HepG2 (cell line): ENCODE measurements around the gene NALCN. TPM values are rescaled to one million over a fixed set of nuclear protein-coding genes. Genes with fewer than 3 reads are reported as not detected.

ENCODE experiments used
- ATAC-seq: fragments of 200-7000 bp; cut with Tn5 transposase; 3 replicates; pipeline ENCODE4 v1.9.1; 2020; ENCODE audit warnings: mild to moderate bottlenecking, moderate library complexity
- BruUV-seq: library from RNA; stranded (reverse); fragments of 400-500 nt; replicated peaks from 2 replicates; lab custom pipeline; 2021; lab: Mats Ljungman, UMichigan
- CTCF ChIA-PET: fragments of 300-600 bp; formaldehyde crosslinking; extraction: SDS; loops from one replicate; lab custom pipeline; 2021; ENCODE audit warnings: low total read pairs, inconsistent platforms, low intra/inter-chr PET ratio; lab: Yijun Ruan, JAX
- POLR2A ChIA-PET: fragments of 350-600 bp; sonication (Branson Sonifier 250); formaldehyde crosslinking; loops from one replicate; lab custom pipeline; 2020; ENCODE audit warnings: antibody characterized with exemption, inconsistent platforms; lab: Yijun Ruan, JAX
- DNase-seq: peaks from one replicate; pipeline ENCODE4 v3.0.0-alpha.2; 2015; ENCODE audit warnings: low spot score
- FAIRE-seq: peaks from 3 replicates; lab custom pipeline; 2011; peaks lifted over from hg19 to GRCh38; lab: Jason Lieb, UNC
- H2AFZ ChIP-seq: one replicate; pipeline ENCODE4 v1.6.1; 2011; ENCODE audit warnings: low read length, inconsistent platforms
- H3K27ac ChIP-seq: fragments of 300-600 bp; 3 replicates; pipeline ENCODE4 v1.8.0; 2011; ENCODE audit warnings: mixed run types, mild to moderate bottlenecking, mixed read lengths, low read length, inconsistent platforms; ENCODE audit not compliant: insufficient read depth; ENCODE audit errors: extremely low read length
- H3K27me3 ChIP-seq, 2 experiments: fragments of 200-600 bp in 1 of 2; 2 replicates in 1 of 2; 3 replicates in 1 of 2; pipeline versions ENCODE4 v1.6.0 to v1.8.0; 2011; ENCODE audit warnings: low read length in 2 of 2, mild to moderate bottlenecking in 2 of 2, moderate library complexity in 2 of 2, inconsistent platforms in 1 of 2; ENCODE audit not compliant: insufficient read depth in 2 of 2, control insufficient read depth in 1 of 2
- H3K36me3 ChIP-seq, 2 experiments: fragments of 200-600 bp in 1 of 2; replicated peaks in 1 of 2; 2 replicates in 1 of 2; 3 replicates in 1 of 2; pipeline versions ENCODE4 v1.5.1 to v1.8.0; 2011; ENCODE audit warnings: low read length in 2 of 2, inconsistent platforms in 1 of 2; ENCODE audit not compliant: insufficient read depth in 2 of 2, control insufficient read depth in 1 of 2
- H3K4me1 ChIP-seq: 2 replicates; pipeline ENCODE4 v1.5.1; 2012; ENCODE audit warnings: low read length, inconsistent platforms; ENCODE audit not compliant: insufficient read depth
- H3K4me2 ChIP-seq: 2 replicates; pipeline ENCODE4 v1.6.0; 2011; ENCODE audit warnings: low read depth, low read length, inconsistent platforms
- H3K4me3 ChIP-seq, 3 experiments: fragments of 200-600 bp in 1 of 3; sonication (generic), shearing (Covaris generic) in 1 of 3; replicated peaks in 1 of 3; 2 replicates each; pipeline ENCODE4 v1.5.1; 2011 to 2016; ENCODE audit warnings: low read length in 3 of 3, inconsistent platforms in 2 of 3, low read depth in 2 of 3, mild to moderate bottlenecking in 2 of 3, control low read depth in 1 of 3, mixed read lengths in 1 of 3; ENCODE audit not compliant: insufficient read depth in 1 of 3
- H3K79me2 ChIP-seq: one replicate; pipeline ENCODE4 v1.6.1; 2011; ENCODE audit warnings: low read length, inconsistent platforms; ENCODE audit not compliant: insufficient read depth
- H3K9ac ChIP-seq: 2 replicates; pipeline ENCODE4 v1.6.0; 2011; ENCODE audit warnings: mild to moderate bottlenecking, low read depth, low read length, inconsistent platforms; ENCODE audit not compliant: insufficient read depth
- H3K9me3 ChIP-seq: 2 replicates; pipeline ENCODE4 v1.5.1; 2012; ENCODE audit warnings: mild to moderate bottlenecking, low read length
- H4K20me1 ChIP-seq: 2 replicates; pipeline ENCODE4 v1.6.0; 2011; ENCODE audit warnings: inconsistent platforms, mild to moderate bottlenecking, low read length, moderate library complexity; ENCODE audit not compliant: insufficient read depth
- ADNP ChIP-seq: sonication (generic); formaldehyde crosslinking; IDR thresholded peaks from 2 replicates; pipeline ENCODE4 v1.4.0; 2020; ENCODE audit warnings: missing genetic modification reagents
- DNMT3B ChIP-seq: conservative IDR thresholded peaks from 2 replicates; pipeline ENCODE4 v1.6.1; 2016; ENCODE audit warnings: missing biosample characterization, control low read depth
- HCFC1 ChIP-seq: fragments of 150-350 bp; IDR thresholded peaks from 2 replicates; pipeline ENCODE4 v1.6.1; 2014; ENCODE audit warnings: low read depth, low read length
- JUNB ChIP-seq: sonication (generic); formaldehyde crosslinking; IDR thresholded peaks from 2 replicates; pipeline ENCODE4 v1.8.0; 2022; ENCODE audit warnings: missing genetic modification reagents, mild to moderate bottlenecking, borderline replicate concordance
- KMT2B ChIP-seq: IDR thresholded peaks from 2 replicates; pipeline ENCODE4 v1.6.1; 2016; ENCODE audit warnings: missing genetic modification reagents, missing compliant biosample characterization
- PAX8 ChIP-seq: sonication (generic); formaldehyde crosslinking; IDR thresholded peaks from 2 replicates; pipeline ENCODE4 v1.8.0; 2022; ENCODE audit warnings: mild to moderate bottlenecking, missing genetic modification reagents, borderline replicate concordance
- RAD21 ChIP-seq: fragments of 450-650 bp; formaldehyde crosslinking; IDR thresholded peaks from 2 replicates; pipeline ENCODE4 v1.5.0; 2020; ENCODE audit warnings: mild to moderate bottlenecking
- RELA ChIP-seq: sonication (generic); formaldehyde crosslinking; IDR thresholded peaks from 2 replicates; pipeline ENCODE4 v1.4.0; 2020; ENCODE audit warnings: missing genetic modification reagents
- TP53 ChIP-seq: sonication (generic); formaldehyde crosslinking; conservative IDR thresholded peaks from 2 replicates; pipeline ENCODE4 v1.4.0; 2020; ENCODE audit warnings: missing genetic modification reagents
- ZBTB7B ChIP-seq: sonication (generic); formaldehyde crosslinking; IDR thresholded peaks from 2 replicates; pipeline ENCODE4 v1.4.0; 2020; ENCODE audit warnings: missing genetic modification reagents
- ZBTB8A ChIP-seq: sonication (generic); formaldehyde crosslinking; IDR thresholded peaks from 2 replicates; pipeline ENCODE4 v1.4.0; 2020; ENCODE audit warnings: mild to moderate bottlenecking, low read depth, missing genetic modification reagents, borderline replicate concordance
- ZFP62 ChIP-seq: sonication (generic); formaldehyde crosslinking; IDR thresholded peaks from 2 replicates; pipeline ENCODE4 v1.4.0; 2020; ENCODE audit warnings: missing genetic modification reagents
- ZMYM4 ChIP-seq: sonication (generic); formaldehyde crosslinking; IDR thresholded peaks from 2 replicates; pipeline ENCODE4 v1.8.1; 2023; ENCODE audit warnings: mild to moderate bottlenecking, missing genetic modification reagents
- ZNF12 ChIP-seq: sonication (generic); formaldehyde crosslinking; IDR thresholded peaks from 2 replicates; pipeline ENCODE4 v1.5.0; 2020; ENCODE audit warnings: missing genetic modification reagents
- ZNF143 ChIP-seq: sonication (generic); formaldehyde crosslinking; IDR thresholded peaks from 2 replicates; pipeline ENCODE4 v1.4.0; 2020; ENCODE audit warnings: missing genetic modification reagents
- ZNF543 ChIP-seq: sonication (generic); formaldehyde crosslinking; IDR thresholded peaks from 2 replicates; pipeline ENCODE4 v1.4.0; 2020; ENCODE audit warnings: mild to moderate bottlenecking, missing genetic modification reagents
- ZSCAN20 ChIP-seq: sonication (generic); formaldehyde crosslinking; IDR thresholded peaks from 2 replicates; pipeline ENCODE4 v1.4.0; 2020; ENCODE audit warnings: missing genetic modification reagents, mild to moderate bottlenecking, borderline replicate concordance
- ZSCAN31 ChIP-seq: sonication (generic); formaldehyde crosslinking; IDR thresholded peaks from 2 replicates; pipeline ENCODE4 v1.5.0; 2020; ENCODE audit warnings: low read depth, mild to moderate bottlenecking, missing genetic modification reagents
- WGBS: methylation state at CpG from one replicate; pipeline ENCODE4 v1.1.6; 2017; ENCODE audit warnings: low lambda C conversion rate; 5-methylcytosine and 5-hydroxymethylcytosine counted together
- in situ Hi-C: cut with HindIII; loops from 2 replicates; pipeline ENCODE4 v1.10.0; 2017; ENCODE audit warnings: low pct_unique_long_range_greater_than_20kb; ENCODE audit not compliant: extremely low pct_ligation_motif_present
- intact Hi-C: fragments of 100-400 bp; cut with micrococcal nuclease; formaldehyde crosslinking; loops from one replicate; pipeline ENCODE4 v1.10.0; 2022; ENCODE audit not compliant: unreplicated experiment
- polyA plus RNA-seq, 8 experiments: library from polyadenylated mRNA; depleted of rRNA in 3 of 8; stranded (reverse) in 7 of 8; unstranded in 1 of 8; fragments of >200 nt; fragmentation: Illumina TruSeq in 4 of 8; extraction: Trizol in 4 of 8; gene quantifications; 2 replicates each; pipeline versions ENCODE4 v1.2.1 to v1.2.3, GENCODE V29; 2011 to 2016; ENCODE audit warnings: low read depth in 4 of 8, missing spikeins in 1 of 8, mixed read lengths in 1 of 8; ENCODE audit not compliant: insufficient read depth in 1 of 8
- total RNA-seq, 5 experiments: library from RNA; depleted of rRNA; stranded (reverse); fragments of >200 nt; fragmentation: Illumina TruSeq; extraction: Trizol; gene quantifications; 2 replicates each; pipeline ENCODE4 v1.2.3, GENCODE V29; 2016; ENCODE audit warnings: low read depth in 1 of 5
- TF ChIP-seq, protein P1 (sequence below): sonication (generic); formaldehyde crosslinking; IDR thresholded peaks from 2 replicates; pipeline ENCODE4 v1.4.0; 2020; ENCODE audit warnings: mild to moderate bottlenecking, missing genetic modification reagents
- TF ChIP-seq, protein P2 (sequence below): sonication (generic); formaldehyde crosslinking; IDR thresholded peaks from 2 replicates; pipeline ENCODE4 v1.8.0; 2022; ENCODE audit warnings: missing genetic modification reagents, mild to moderate bottlenecking, borderline replicate concordance

NALCN gene
- total and polyA plus RNA-seq, 2 of the 13 experiments (the other 11 are each of a cell fraction or from before 2014, with no cell fraction given), result not detected

DNA sequence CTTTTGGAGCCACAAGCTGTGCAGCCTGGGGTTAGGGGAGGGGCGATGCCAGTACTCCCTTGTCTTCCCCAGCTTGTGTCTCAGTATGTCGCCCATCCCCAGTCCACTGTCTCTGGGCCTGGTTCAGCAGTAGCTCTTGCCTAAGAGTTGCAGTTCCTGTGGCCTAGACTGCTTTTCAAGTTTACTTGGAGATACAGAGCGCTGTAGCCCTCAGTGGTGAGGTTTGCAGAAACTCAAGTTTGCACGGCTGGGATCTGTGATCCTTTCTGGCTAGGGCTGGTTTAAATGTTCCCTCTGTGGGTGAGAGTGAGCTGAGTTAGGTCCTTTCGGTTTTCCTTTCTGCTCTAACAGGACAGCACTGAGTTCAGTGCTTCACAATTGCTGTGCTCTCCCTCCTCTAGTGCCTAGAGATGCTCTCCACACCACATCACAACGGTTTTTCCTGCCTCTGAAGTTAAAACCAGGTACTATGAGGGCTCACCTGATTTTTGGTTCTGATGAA is 381.1 kb downstream of the NALCN start:
- H2AFZ ChIP-seq, result no peak overlapping the region
- no peaks in the 10 kb centered on the region for H3K27me3 ChIP-seq
- H3K9me3 ChIP-seq, result no peaks in the 10 kb centered on the region
- no peaks in the 10 kb centered on the region for H3K4me1 ChIP-seq
- H3K27ac ChIP-seq, result no peak overlapping the region
- no TSS peak for BruUV-seq
- no peaks in the 10 kb centered on the region for H3K79me2 ChIP-seq
- H3K36me3 ChIP-seq, result no peaks in the 10 kb centered on the region
- TF ChIP-seq, protein P1, sequence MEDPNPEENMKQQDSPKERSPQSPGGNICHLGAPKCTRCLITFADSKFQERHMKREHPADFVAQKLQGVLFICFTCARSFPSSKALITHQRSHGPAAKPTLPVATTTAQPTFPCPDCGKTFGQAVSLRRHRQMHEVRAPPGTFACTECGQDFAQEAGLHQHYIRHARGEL (CRISPR knock-in tag), result no peak
- TF ChIP-seq ZMYM4 (CRISPR knock-in tag) (no peak), ZFP62 (CRISPR knock-in tag) (no peak), JUNB (CRISPR knock-in tag) (no peak)
- H3K4me3 ChIP-seq, result no peak overlapping the region
- ChIA-PET POLR2A (no interaction called here), CTCF (no interaction called here)
- no peak overlapping the region for H3K9ac ChIP-seq
- 20% methylated on average over 6 of the region's 6 CpGs for WGBS
- no peak for DNase-seq
- no peaks in the 10 kb centered on the region for H4K20me1 ChIP-seq
- FAIRE-seq, result no peak
- intact Hi-C loops (no loop called here), in situ Hi-C loops (no loop called here)
- H3K4me2 ChIP-seq, result no peak overlapping the region
- no peak for ATAC-seq

DNA sequence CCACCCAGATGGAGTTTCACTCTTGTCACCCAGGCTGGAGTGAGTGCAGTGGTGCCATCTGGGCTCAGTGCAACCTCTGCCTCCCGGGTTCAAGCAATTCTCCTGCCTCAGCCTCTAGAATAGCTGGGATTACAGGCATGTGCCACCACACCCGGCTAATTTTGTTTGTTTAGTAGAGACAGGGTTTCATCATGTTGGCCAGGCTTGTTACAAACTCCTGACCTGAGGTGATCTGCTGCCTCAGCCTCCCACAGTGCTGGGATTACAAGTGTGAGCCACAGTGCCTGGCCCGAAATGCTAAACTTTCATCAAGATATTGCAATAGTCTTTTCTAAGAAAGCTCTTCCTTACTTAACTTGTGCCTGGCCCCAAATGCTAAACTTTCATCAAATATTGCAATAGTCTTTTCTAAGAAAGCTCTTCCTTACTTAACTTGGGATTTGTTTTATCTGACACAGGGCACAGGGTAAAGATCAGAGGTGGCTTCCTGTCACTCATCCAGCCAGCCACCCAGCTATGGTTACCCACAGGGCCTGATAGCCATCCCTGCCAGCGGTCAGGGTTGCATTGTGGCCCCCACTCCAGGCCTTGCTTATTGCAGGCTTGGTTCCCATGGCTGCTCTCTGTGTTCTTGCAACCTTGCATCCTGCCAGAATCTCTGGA is 389.4 kb downstream of the NALCN start:
- FAIRE-seq (no peak), ATAC-seq (no peak), DNase-seq (no peak)
- no peak overlapping the region for H3K4me2 ChIP-seq
- H3K9me3 ChIP-seq, result no peaks in the 10 kb centered on the region
- no peaks in the 10 kb centered on the region for H3K27me3 ChIP-seq
- H3K4me1 ChIP-seq, result no peaks in the 10 kb centered on the region; the same call in 1 of the 2 replicates
- 24% methylated on average over 4 of the region's 4 CpGs for WGBS
- H2AFZ ChIP-seq, result no peak overlapping the region
- H3K27ac ChIP-seq, result no peak overlapping the region
- H3K36me3 ChIP-seq, result no peaks in the 10 kb centered on the region
- in situ Hi-C loops, result no loop called here
- no peaks in the 10 kb centered on the region for H3K79me2 ChIP-seq
- no peak overlapping the region for H3K9ac ChIP-seq
- no peaks in the 10 kb centered on the region for H4K20me1 ChIP-seq
- CTCF ChIA-PET, result no interaction called here
- no TSS peak for BruUV-seq
- no peak overlapping the region for H3K4me3 ChIP-seq
- POLR2A ChIA-PET, result no interaction called here
- intact Hi-C loops, result no loop called here
- TF ChIP-seq ZNF543 (CRISPR knock-in tag), result no peak
- no peak for TF ChIP-seq ZBTB8A
- no peak for TF ChIP-seq TP53 (CRISPR knock-in tag)
- TF ChIP-seq KMT2B, result no peak
- TF ChIP-seq HCFC1, result no peak
- no peak for TF ChIP-seq PAX8 (CRISPR knock-in tag)
- no peak for TF ChIP-seq ZSCAN20
- TF ChIP-seq, protein P2, sequence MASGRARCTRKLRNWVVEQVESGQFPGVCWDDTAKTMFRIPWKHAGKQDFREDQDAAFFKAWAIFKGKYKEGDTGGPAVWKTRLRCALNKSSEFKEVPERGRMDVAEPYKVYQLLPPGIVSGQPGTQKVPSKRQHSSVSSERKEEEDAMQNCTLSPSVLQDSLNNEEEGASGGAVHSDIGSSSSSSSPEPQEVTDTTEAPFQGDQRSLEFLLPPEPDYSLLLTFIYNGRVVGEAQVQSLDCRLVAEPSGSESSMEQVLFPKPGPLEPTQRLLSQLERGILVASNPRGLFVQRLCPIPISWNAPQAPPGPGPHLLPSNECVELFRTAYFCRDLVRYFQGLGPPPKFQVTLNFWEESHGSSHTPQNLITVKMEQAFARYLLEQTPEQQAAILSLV (CRISPR knock-in tag), result no peak
- TF ChIP-seq RELA, result no peak
- no peak for TF ChIP-seq ADNP (CRISPR knock-in tag)
- TF ChIP-seq ZSCAN31, result no peak
- no peak for TF ChIP-seq ZNF143 (CRISPR knock-in tag)
- no peak for TF ChIP-seq DNMT3B
- no peak for TF ChIP-seq RAD21 (CRISPR knock-in tag)
- TF ChIP-seq ZBTB7B (CRISPR knock-in tag), result no peak
- no peak for TF ChIP-seq ZNF12
